Endothelial cell of umbilical vein (primary cell): ENCODE data around the gene LLCFC1. TPM values are rescaled to one million over a fixed set of nuclear protein-coding genes. Genes with fewer than 3 reads are reported as not detected.

ENCODE experiments used
- BruUV-seq: library from RNA; stranded (reverse); fragments of 400-500 nt; replicated peaks from 2 replicates; lab custom pipeline; 2021; lab: Mats Ljungman, UMichigan
- CTCF ChIA-PET: fragments of 300-600, 350-600 bp; sonication (Branson Sonifier 250); formaldehyde crosslinking; loops from one replicate; lab custom pipeline; 2021; ENCODE audit warnings: antibody characterized with exemption, inconsistent platforms; lab: Charles Lee
- POLR2A ChIA-PET: fragments of 300-600, 350-600 bp; sonication (Branson Sonifier 250); formaldehyde crosslinking; loops from one replicate; lab custom pipeline; 2021; ENCODE audit warnings: antibody characterized with exemption, inconsistent platforms; lab: Charles Lee
- DNase-seq: peaks from one replicate; pipeline ENCODE4 v3.0.0-alpha.2; 2011; ENCODE audit warnings: low read depth, low spot score
- FAIRE-seq: peaks from 2 replicates; lab custom pipeline; 2011; peaks lifted over from hg19 to GRCh38; lab: Jason Lieb, UNC
- H2AFZ ChIP-seq: 2 replicates; pipeline ENCODE4 v1.6.0; 2012; ENCODE audit warnings: low read depth, low read length, control low read depth, inconsistent platforms
- H3K27ac ChIP-seq: 2 replicates; pipeline ENCODE4 v1.5.1; 2011; ENCODE audit warnings: low read depth, mild to moderate bottlenecking, control low read depth, low read length, moderate library complexity; ENCODE audit not compliant: insufficient read depth
- H3K27me3 ChIP-seq, 2 experiments: 2 replicates each; pipeline versions ENCODE4 v1.6.0 to v1.6.1; 2011; ENCODE audit warnings: low read length in 2 of 2, mixed read lengths in 1 of 2; ENCODE audit not compliant: control insufficient read depth in 2 of 2, insufficient read depth in 2 of 2
- H3K36me3 ChIP-seq, 2 experiments: 2 replicates in 1 of 2; 3 replicates in 1 of 2; pipeline ENCODE4 v1.5.1; 2011; ENCODE audit warnings: low read length in 2 of 2, mild to moderate bottlenecking in 1 of 2, moderate library complexity in 1 of 2; ENCODE audit not compliant: control insufficient read depth in 2 of 2, insufficient read depth in 2 of 2; ENCODE audit errors: extremely low read depth in 1 of 2
- H3K4me1 ChIP-seq: 3 replicates; pipeline ENCODE4 v1.5.1; 2011; ENCODE audit warnings: mild to moderate bottlenecking, low read length; ENCODE audit not compliant: control insufficient read depth, insufficient read depth; ENCODE audit errors: extremely low read depth
- H3K4me2 ChIP-seq: 2 replicates; pipeline ENCODE4 v1.6.1; 2011; ENCODE audit warnings: low read length, control low read depth, mixed read lengths; ENCODE audit not compliant: insufficient read depth
- H3K4me3 ChIP-seq, 3 experiments: fragments of 200-600 bp in 1 of 3; sonication (generic), shearing (Covaris generic) in 1 of 3; replicated peaks in 1 of 3; 2 replicates each; pipeline ENCODE4 v1.5.1; 2011 to 2016; ENCODE audit warnings: control low read depth in 3 of 3, low read length in 3 of 3, mild to moderate bottlenecking in 2 of 3, inconsistent platforms in 1 of 3, low read depth in 1 of 3, moderate library complexity in 1 of 3; ENCODE audit not compliant: insufficient read depth in 1 of 3
- H3K79me2 ChIP-seq: 2 replicates; pipeline ENCODE4 v1.6.0; 2012; ENCODE audit warnings: low read length, inconsistent platforms; ENCODE audit not compliant: control insufficient read depth, insufficient read depth
- H3K9ac ChIP-seq: replicated peaks from 2 replicates; pipeline ENCODE3; 2011; ENCODE audit warnings: low read length, control low read depth; ENCODE audit not compliant: insufficient read depth; ENCODE audit errors: extremely low read depth
- H3K9me1 ChIP-seq: replicated peaks from 3 replicates; pipeline ENCODE4 v1.6.0; 2011; ENCODE audit warnings: mild to moderate bottlenecking, low read length; ENCODE audit not compliant: control insufficient read depth, insufficient read depth; ENCODE audit errors: extremely low read depth
- H3K9me3 ChIP-seq: replicated peaks from 2 replicates; pipeline ENCODE4 v1.5.1; 2012; ENCODE audit warnings: low read length, inconsistent platforms; ENCODE audit not compliant: control insufficient read depth, insufficient read depth
- H4K20me1 ChIP-seq: replicated peaks from 2 replicates; pipeline ENCODE3; 2011; ENCODE audit warnings: mild to moderate bottlenecking, low read length; ENCODE audit not compliant: control insufficient read depth, insufficient read depth; ENCODE audit errors: extremely low read depth
- EZH2 ChIP-seq: IDR thresholded peaks from 2 replicates; pipeline ENCODE4 v1.6.1; 2012; ENCODE audit warnings: borderline replicate concordance, low read depth, mild to moderate bottlenecking, moderate library complexity, low read length, inconsistent platforms; ENCODE audit not compliant: severe bottlenecking
- FOS ChIP-seq: IDR thresholded peaks from 2 replicates; pipeline ENCODE4 v1.6.1; 2011; ENCODE audit warnings: mild to moderate bottlenecking, low read length, moderate library complexity, borderline replicate concordance; ENCODE audit not compliant: insufficient read depth
- GATA2 ChIP-seq: IDR thresholded peaks from 2 replicates; pipeline ENCODE4 v1.7.0; 2011; ENCODE audit warnings: low read depth, mild to moderate bottlenecking, moderate library complexity, mixed read lengths, low read length; ENCODE audit not compliant: insufficient read length, insufficient read depth
- JUN ChIP-seq: IDR thresholded peaks from 2 replicates; pipeline ENCODE4 v1.6.1; 2011; ENCODE audit warnings: borderline replicate concordance, low read depth; ENCODE audit not compliant: insufficient read length, insufficient read depth
- MYC ChIP-seq: IDR thresholded peaks from one replicate; pipeline ENCODE4 v1.6.1; 2011; ENCODE audit warnings: mild to moderate bottlenecking, low read depth, low read length
- POLR2A ChIP-seq: IDR thresholded peaks from 2 replicates; pipeline ENCODE4 v1.6.1; 2012; ENCODE audit warnings: low read depth, mild to moderate bottlenecking, control low read depth, low read length
- POLR2AphosphoS5 ChIP-seq: IDR thresholded peaks from 2 replicates; pipeline ENCODE4 v1.6.1; 2012; ENCODE audit warnings: low read depth, mild to moderate bottlenecking, control low read depth, low read length, moderate library complexity; ENCODE audit not compliant: insufficient read depth
- dilution Hi-C: fragments of 300-500 bp; cut with MboI; formaldehyde crosslinking; loops from one replicate; pipeline ENCODE4 v1.15.0; 2019; ENCODE audit warnings: low sequenced_read_pairs; ENCODE audit not compliant: extremely low pct_ligation_motif_present
- intact Hi-C: fragments of 100-400 bp; cut with micrococcal nuclease; formaldehyde crosslinking; loops from one replicate; pipeline ENCODE4 v1.10.0; 2022
- polyA plus RNA-seq, 4 experiments: library from polyadenylated mRNA; depleted of rRNA in 3 of 4; stranded (reverse) in 3 of 4; unstranded in 1 of 4; fragments of >200 nt; gene quantifications; 2 replicates each; pipeline versions ENCODE4 v1.2.1 to v1.2.3, GENCODE V29; 2011 to 2012; ENCODE audit warnings: missing spikeins in 1 of 4
- total RNA-seq: library from RNA; stranded (reverse); gene quantifications from 2 replicates; pipeline ENCODE4 v1.2.3, GENCODE V29; 2021
- TF ChIP-seq, protein P1 (sequence below): IDR thresholded peaks from 2 replicates; pipeline ENCODE4 v1.6.1; 2011; ENCODE audit not compliant: insufficient read depth, insufficient read length
- TF ChIP-seq, protein P2 (sequence below), 2 donors: IDR thresholded peaks; 1 replicate in 1 of 2; 2 replicates in 1 of 2; pipeline ENCODE4 v1.5.1; 2011; ENCODE audit warnings: low read length in 2 of 2, mild to moderate bottlenecking in 2 of 2, moderate library complexity in 2 of 2, control low read depth in 1 of 2, inconsistent platforms in 1 of 2, low read depth in 1 of 2; ENCODE audit not compliant: insufficient read depth in 1 of 2; ENCODE audit errors: extremely low read depth in 1 of 2

The LLCFC1 gene
- total and polyA plus RNA-seq, 2 donors (not counting 3 experiments of a cell fraction or from before 2014, with no cell fraction given) = not detected

DNA sequence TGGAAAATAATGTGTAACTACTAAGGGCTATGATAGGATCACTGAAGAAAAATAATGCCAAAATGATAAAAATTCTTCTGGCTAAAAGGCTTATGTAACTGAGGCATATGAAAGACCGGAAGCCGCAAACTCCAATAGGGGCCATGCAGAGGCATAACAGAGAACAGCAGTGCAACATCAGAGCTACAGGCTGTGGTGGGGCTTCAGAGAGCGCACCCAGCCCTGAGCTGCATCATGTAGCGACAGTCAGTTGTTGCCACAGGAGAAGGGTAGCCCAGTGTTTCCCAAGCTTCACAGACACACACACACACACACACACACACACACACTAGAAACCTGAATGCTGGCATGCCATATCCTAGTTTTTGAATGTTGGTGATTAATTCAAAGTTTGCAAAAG, 9.3 kb downstream of the LLCFC1 start:
- Histone ChIP-seq H3K9me1 (no peaks in the 10 kb centered on the region), H4K20me1 (no peaks in the 10 kb centered on the region), H3K9me3 (no peaks in the 10 kb centered on the region), H3K4me1 (no peaks in the 10 kb centered on the region), H3K27ac (no peak overlapping the region), H2AFZ (no peak overlapping the region), H3K79me2 (no peaks in the 10 kb centered on the region), H3K4me3 (no peak overlapping the region), H3K4me2 (no peak overlapping the region), H3K9ac (no peak overlapping the region), H3K27me3 (no peaks in the 10 kb centered on the region), H3K36me3 (no peaks in the 10 kb centered on the region)
- POLR2A ChIA-PET = no interaction called here
- no peak for DNase-seq
- intact Hi-C loops = no loop called here
- TF ChIP-seq EZH2 = no peak
- no peak for TF ChIP-seq FOS
- TF ChIP-seq, protein P1, sequence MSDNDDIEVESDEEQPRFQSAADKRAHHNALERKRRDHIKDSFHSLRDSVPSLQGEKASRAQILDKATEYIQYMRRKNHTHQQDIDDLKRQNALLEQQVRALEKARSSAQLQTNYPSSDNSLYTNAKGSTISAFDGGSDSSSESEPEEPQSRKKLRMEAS = no peak
- TF ChIP-seq POLR2A = no peak
- no peak for TF ChIP-seq POLR2AphosphoS5
- TF ChIP-seq JUN = no peak
- no peak for TF ChIP-seq GATA2
- TF ChIP-seq, protein P2, sequence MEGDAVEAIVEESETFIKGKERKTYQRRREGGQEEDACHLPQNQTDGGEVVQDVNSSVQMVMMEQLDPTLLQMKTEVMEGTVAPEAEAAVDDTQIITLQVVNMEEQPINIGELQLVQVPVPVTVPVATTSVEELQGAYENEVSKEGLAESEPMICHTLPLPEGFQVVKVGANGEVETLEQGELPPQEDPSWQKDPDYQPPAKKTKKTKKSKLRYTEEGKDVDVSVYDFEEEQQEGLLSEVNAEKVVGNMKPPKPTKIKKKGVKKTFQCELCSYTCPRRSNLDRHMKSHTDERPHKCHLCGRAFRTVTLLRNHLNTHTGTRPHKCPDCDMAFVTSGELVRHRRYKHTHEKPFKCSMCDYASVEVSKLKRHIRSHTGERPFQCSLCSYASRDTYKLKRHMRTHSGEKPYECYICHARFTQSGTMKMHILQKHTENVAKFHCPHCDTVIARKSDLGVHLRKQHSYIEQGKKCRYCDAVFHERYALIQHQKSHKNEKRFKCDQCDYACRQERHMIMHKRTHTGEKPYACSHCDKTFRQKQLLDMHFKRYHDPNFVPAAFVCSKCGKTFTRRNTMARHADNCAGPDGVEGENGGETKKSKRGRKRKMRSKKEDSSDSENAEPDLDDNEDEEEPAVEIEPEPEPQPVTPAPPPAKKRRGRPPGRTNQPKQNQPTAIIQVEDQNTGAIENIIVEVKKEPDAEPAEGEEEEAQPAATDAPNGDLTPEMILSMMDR (IDR thresholded peaks at IDR 0.05; ENCODE audit: extremely low read depth in 1 of 2, insufficient read depth in 1 of 2, low read depth in 1 of 2, low read length in 2 of 2) = no peak
- no peak for TF ChIP-seq MYC
- dilution Hi-C loops = no loop called here
- FAIRE-seq = no peak
- CTCF ChIA-PET = no interaction called here
- no TSS peak for BruUV-seq
